Measurements from ENCODE around the gene MGA. TPM values are rescaled to one million over a fixed set of nuclear protein-coding genes. Genes with fewer than 3 reads are reported as not detected.

The MGA gene
- total RNA-seq, 1 experiment from 2014 or later: 19.4 TPM

DNA sequence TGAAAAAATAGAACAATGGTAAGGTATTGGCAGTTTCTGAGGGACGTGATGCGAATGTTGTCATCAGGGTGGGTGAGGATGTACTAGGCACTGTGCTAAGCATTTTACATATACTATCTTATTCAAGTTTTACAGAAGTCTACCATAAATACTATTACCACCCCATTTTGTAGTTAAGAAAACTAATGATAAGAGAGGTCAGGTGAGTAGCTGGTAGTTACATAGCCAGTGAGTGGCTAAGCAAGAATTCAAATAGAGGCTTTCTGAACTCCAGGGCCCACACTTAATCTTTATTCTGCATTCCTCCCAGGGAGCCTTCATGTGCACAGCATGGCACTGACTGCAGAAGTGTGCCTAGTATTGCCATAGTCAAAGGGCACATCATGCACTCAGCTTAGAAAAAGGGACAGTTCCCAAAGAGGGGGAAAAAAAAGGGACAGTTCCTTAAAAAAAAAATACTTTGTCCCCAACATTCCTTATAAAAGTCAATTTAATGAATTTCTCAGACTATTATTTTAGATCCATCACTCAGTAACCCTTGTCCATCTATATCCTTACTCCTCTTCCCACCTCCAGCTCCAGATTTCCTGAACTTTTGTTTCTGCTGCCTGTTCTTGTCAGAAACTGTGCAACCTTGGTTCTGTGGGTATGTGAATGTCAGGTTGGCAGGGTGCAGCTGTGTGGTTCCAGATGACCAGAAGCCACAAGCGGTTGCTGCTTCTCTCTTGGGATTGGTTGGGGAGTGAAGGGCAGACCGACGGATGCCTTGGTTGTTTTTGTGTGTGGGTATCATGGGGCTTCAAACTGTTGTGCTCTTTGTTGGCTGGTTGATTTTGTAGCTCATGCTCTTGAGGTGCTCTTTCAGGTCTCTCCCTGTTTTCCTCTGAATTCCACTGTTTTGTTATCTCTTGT, 122.4 kb downstream of the MGA start:
- no peak for DNase-seq (ENCODE audit: low spot score)

DNA sequence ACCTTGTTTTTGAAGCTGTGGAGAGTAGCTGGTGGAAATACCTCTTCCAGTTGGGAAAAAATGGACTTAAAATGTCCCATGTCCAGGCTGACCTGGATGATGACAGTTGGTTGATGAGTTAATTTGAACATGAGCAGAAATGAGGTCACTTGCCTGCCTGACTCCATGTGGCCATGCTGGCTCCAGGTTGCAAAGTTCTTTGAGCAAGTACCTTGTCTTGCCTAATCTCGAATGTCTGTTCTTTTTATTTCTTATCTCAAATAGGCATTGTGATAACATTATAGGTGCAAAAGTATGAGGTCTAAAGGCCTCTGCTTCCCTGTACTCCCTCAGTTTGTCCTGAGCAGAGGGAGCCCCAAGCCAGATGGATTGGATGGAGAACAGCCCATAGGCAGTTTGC, 123.1 kb downstream of the MGA start:
- no peak for DNase-seq (ENCODE audit: low spot score)

DNA sequence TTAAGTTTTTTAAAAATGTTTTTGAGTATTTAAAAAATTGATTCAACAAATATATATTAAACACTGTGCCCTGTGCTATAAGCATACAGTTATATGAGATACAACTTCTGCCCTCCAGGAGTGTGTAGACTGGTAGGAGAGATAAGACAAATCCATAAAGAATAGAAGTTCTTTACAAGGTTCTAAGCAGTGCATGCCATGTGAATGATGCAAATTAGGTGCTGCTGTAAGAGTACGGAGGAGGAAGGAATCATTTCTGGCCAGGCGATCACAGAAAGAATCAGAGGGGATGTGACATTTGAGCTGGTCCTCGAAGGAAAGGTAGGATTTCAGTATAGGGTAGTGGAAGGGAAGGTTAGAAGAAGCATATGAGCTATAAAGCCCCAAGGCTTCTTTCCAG, 128.1 kb downstream of the MGA start:
- no peak for DNase-seq (ENCODE audit: low spot score)

DNA sequence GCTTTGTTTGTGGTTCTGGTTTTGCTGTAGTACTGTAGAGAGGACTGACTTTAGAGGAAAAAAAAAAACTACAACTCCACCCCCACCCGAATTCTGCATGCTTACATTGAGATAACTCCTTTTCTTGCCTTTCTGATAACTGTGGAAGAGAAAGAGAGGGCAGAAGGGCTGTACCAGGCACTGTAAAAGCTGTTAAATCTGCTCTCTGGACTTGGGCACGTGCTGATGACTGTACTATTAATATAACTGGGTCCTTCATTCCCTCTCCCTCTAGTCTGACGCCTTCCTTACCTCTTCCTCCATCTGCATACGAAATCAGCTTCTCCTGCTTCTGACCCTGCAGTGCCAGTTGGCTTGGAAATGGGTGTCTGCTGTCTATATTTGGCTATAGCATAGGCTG, 129.0 kb downstream of the MGA start:
- DNase-seq (ENCODE audit: low spot score): no peak

DNA sequence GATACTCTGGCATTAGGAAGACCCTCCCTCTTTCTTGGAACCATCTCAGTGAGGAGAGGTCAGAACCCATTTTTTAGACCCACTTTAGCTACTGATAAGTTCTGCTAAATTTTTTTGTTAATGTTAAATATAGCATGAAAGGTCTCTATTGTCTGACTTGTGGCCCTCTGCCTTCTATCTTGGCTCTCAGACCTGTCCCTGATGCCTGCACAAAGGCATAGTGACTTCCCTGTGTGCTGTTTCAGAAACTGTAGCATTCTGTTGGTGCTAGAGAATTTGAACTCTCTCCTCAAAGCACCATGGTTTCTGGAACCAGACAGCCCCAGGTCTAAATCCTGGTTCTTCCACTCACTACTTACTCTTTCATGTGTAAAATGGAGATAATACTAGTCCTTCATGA, 129.5 kb downstream of the MGA start:
- DNase-seq (ENCODE audit: low spot score): no peak

DNA sequence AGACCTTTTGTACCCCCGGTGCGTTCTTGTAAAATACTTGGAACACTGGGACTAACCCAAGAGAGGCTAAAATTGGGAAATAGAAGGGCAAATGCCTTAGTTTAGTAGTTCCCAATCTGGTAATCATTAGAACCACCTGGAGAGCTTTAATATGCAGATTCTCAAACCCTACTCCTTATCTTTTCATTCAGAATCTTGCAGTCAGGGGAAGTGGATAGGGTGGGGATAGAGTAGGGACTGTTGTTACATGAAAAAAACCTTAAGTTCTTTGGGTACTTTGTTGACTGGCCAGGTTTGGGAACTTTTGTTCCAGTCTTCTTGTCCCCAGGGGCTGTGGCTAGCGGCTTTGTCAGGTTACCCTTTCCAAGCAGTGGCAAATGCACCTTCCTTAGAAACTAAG, 130.0 kb downstream of the MGA start:
- no peak for DNase-seq (ENCODE audit: low spot score)

DNA sequence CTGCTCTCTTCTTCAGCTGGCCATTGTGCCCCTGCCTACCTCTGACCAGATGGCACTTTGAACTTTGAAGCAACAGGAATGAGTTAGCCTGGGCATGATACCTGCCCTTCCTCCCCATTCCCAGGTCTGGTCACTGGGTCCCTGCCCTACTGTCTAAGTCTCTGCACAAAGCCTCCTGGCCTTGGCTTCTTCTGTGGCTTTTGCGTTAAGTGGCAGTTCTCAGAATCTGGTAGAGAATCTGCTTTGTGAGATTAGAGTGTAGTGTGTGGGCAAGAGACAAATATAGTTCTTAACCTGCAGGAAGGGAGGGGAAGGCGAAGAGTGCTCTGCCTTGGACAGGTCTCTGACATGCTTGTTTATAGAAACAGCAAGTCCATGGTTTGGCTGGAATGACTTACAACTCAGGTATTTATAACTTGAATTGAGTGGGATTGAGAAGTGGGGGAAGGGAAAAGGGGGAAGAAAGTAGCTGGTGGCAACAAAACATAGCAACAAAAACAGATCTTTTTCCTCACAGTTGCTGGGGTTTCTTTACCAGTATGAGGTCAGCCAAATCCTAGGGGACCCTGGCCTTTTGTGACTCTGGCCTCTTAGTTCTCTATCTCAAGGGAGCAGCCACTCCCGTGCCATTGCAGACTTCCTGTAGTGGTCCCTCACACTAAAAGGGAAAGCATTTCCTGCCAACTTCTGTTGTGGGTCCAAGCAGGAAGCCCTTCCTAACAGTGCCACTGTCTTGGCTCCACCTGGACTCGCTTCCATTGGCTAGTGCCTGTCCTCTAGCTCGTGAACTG, 130.7 kb downstream of the MGA start:
- peak; percentile 54 for DNase-seq (ENCODE audit: low spot score)

DNA sequence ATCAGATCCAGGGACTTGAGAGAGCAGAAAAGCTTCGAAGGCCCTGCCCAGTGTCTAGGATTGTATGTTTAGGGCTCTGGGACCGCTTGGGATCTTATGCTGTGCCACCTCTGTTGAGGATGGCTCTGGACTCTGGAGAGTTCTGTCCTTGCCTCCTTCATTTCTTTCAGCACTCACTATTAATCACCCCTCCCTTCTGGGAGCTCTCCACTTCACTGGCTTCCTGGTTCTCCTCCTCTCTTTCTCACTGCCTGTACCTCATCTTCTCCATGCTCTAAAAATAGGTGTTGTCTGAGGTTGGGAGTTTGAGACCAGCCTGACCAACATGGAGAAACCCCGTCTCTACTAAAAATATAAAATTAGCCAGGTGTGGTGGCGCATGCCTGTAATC, 131.3 kb downstream of the MGA start:
- no peak for DNase-seq (ENCODE audit: low spot score)

DNA sequence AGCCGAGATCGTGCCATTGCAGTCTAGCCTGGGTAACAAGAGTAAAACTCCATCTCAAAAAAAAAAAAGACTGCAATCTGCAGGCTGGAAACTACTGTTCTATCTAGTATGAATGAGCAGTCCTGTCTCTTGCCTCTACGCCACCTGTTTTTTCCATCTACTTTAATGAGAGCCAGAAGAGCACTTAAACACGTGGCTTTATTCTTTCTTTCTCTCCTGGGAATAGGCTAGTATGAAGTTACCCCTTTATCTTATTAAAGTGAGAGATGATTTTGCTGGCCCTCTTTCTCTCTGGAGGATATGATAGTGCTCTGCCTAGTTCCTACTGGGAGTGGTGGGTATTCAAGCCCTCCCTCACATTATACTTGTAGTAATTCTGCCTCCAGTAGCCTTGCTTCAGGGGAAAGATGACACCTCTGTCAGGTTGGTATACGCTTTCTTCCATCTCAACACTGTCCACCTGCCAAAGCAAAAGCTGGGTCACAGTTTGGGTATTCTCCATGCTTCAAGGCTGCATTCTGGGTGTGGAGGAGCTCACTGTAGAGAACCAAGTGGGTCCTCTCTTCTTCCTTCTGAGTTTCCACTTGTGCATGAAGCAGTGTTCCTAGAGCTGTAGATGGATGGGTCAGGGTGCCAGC, 131.9 kb downstream of the MGA start:
- DNase-seq (ENCODE audit: low spot score): no peak

DNA sequence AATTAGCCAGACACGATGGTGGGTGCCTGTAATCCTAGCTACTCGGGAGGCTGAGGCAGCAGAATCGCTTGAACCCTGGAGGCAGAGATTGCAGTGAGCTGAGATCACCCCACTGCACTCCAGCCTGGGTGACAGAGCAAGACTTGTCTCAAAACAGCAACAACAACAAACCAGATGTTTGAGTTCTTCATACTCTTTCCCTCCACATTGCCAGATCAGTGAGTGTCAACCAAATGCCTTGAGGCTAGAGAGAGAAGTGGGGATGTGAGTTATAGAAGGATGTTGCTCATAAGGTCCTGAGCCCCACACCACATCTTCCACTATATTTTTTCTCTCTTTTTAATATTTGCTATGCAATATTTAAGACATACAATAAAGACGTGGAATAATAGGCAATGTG, 133.9 kb downstream of the MGA start:
- DNase-seq (ENCODE audit: low spot score): no peak

DNA sequence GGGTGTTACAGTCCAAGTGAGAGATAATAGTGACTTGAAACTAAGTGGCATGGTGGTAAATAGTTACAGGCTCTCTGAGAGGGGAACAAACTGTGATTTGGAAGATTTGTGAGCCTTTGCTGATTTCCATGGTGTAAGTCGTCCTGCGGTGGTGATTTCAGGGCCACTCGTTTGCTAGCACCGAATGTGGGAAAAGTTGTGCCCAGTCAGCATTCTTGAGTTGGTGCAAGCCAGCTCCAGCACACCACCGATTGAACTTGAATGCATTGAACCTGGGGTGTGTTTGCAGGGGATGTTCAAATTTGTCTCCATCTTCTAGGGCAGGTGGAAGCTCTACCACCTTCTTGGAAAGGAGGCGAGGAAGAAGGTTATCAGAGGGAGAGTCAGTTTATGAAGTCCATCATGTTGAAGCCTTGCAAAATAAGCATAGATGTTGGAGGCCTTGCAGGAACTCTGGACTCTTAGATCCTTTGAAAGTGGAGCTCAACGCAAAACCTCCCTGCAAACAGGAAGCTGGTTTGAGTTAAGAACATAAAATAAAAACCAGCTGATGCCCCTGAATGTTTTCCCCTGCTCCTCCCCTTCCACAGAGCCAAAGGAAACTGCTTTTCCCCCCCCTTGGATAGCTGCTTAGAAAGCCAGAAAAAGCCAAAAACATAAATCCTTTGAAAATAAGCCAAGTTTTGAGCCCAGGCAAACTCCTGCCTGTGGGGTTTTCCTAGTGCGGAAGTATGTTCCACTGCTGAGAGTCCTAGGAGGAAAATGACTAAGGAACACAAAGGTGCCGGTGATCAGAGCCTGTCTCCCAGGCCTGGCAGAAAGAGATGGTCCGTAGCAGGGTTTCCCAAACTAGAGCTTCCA, 136.0 kb downstream of the MGA start:
- no peak for DNase-seq (ENCODE audit: low spot score)

DNA sequence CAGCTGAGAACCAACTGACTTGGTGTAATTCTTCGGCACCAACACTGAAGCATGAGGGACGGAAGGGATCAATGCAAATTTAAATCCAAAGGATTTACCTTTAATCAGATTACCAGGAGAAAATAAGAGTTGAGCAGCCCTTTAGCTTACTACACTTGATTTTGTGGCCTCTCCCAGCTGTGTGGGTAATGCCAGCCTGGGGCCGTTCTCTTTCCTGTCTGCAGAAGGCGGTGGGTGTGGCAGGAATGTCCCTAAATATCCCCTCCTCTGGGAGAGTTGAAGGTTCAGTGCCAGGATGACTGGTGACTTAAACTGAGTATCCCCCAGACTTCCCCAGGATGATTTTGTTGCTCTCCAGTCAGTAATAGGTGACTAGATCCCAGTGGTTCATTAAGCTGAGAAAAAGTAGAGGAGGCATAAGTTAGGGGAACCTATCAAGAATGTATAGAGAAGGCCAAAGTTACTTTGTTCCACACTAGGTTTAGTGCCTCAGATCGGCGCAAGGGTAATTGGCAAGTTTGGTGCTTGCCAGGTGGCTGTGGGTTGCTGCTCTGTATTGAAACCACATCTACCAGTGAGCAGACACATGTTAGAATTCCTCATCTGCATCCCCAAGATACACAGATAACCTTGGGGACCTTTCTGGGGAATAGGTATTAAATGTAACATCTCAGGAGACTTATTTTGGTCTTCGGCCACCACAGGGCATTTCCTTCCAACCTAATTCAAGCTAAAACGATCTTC, 137.2 kb downstream of the MGA start:
- DNase-seq (ENCODE audit: low spot score): no peak

DNA sequence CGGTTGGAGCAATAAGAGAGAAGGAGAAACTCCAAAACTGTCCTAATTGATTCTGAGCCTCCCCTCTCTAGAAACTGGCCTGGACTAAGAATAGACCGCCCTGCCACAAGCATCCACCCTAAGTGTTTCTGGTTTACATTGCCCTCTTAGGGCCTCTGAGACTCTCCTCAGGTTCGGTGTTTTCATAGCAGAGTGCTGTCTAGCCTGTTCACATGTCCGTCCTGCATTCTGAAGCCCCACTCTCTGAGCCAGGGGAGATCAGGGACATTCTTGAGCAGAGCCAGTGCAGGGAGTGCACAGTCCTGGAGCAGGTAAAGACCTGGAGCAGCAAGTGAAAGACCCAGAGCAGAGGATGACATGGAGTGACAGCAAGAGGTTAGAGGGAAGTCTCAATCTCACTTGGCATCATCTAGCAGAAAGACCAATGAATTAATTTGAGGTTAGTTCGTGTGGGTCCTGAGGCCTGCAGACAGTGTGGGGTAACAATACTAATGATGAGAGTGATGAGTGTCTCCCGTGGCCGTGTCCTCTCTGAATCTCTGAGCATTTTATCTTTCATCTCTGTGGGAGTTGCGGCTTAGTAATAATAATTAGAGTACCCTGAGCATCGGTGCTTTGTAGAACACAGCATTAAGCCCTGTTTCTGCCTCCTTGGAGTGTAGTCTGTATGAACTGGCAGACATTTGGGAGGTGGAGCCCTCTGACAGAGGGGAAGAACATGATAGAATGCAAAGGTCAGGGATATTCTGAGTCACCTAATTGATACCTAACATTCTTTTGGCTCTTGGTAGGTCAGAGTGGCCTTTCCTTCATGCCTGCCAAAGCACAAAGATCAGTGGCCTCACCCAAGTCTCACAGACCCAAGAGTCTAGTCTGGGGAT, 138.6 kb downstream of the MGA start:
- DNase-seq (ENCODE audit: low spot score): no peak

DNA sequence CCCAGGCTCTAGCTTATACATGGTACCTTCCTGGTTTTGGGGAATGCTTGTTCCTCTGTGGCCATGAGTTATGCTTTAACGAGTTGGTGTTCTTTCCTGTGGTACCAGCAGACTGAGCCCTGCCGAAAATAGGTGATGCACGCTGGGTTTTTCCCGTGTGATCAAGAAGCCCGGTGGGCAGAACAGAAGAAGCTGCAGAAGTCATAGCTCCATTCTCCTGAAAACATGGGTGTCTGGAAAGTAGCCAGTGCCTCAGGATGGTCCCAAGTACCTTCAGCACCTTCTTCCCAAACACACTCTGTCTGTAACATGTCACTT, 139.2 kb downstream of the MGA start:
- no peak for DNase-seq (ENCODE audit: low spot score)

DNA sequence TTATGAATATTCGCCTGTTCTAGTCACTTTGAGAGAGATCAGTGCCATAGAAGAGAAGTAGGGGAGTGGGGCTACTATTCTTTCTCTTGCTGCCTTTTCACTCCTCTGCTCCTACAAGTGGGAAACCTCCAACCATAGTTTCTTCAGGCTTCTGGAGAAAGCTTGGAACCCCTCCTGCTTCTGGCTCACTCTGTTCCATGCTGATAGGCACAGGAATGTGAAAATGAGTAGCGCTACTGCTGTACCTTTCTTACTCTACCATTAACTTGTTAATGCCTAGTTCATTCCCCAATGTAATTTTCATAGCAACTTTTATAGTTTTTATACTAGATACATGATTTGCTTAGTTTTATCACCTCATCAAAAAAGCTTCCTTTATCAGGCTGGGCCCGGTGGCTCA, 141.0 kb downstream of the MGA start:
- DNase-seq (ENCODE audit: low spot score): no peak

DNA sequence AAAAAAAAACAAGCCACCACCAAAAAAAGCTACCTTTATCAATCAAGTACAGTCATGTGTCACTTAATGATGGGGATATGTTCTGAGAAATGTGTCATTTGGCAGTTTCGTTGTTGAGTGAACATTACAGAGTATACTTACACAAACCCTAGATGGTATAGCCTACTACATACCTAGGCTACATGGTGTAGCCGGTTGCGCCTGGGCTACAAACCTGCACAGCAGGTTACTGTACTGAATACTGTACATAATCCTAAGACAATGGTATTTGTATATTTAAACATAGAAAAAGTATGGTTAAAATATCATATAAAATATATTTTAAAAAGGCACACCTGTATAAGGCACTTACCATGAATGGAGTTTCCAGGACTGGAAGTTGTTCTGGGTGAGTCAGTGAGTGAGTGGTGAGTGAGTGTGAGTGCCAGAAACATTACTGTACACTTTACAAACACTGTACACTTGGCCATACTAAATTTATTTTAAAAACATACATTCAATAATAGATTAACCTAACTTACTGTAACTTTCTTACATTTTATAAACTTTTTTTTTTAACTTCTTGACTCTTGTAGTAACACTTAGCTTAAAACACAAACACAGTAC, 141.7 kb downstream of the MGA start:
- DNase-seq (ENCODE audit: low spot score): no peak

DNA sequence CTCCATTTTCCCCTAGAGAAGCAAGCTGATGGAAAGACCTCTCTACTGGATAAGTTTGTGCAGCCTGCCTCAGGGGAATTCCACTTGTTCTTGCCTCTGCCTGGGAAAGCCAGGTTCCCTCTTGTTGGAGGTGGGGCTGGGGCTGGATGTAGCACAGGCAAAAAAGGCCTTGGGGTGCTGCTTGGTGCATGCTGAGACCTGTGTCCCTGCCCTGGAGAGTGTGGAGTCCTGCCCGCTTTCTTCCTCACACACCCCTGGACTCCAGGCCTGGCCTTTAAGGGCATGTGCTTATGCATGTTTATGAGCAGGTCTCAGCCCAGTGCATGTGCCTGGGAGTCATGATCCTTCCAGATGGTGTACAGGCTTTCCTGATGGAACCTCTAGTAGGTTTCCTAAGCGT, 144.2 kb downstream of the MGA start:
- DNase-seq (ENCODE audit: low spot score): no peak

DNA sequence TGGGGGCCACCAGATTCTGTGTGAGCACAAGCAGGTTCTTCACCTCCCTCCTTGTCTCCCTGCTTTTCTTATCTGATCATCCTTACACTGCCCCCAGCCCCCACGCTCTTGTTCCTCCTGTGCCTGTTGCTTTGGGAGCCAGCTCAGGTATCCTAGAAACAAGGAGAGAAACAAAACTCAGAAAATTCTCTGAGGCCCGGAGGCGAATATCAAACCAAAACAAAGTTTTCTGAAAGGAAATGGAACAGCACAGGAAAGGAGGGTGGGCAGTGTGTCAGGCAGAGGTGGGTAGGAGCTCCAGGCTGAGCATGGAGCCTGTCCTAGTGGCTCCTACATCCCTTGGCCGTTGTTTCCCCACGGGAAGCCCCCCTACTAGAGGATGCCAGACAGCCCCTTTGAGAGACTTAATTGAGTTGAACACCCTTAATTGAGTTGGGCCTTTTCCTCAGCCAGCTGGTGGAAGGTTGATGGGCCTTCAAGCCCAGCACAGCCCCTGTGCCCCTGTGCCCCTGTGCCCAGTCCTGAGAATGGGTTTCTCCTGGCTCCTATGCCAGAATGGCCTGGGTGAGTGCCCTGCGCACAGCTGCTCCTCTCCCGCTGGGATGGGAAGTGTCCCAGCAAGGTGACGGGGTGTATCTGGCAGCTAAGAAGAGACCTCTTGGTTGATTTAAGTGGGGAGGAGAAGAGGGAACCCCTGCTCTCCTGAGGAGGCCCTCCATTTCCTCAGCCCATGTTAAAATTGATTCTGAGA, 144.9 kb downstream of the MGA start:
- no peak for DNase-seq (ENCODE audit: low spot score)

DNA sequence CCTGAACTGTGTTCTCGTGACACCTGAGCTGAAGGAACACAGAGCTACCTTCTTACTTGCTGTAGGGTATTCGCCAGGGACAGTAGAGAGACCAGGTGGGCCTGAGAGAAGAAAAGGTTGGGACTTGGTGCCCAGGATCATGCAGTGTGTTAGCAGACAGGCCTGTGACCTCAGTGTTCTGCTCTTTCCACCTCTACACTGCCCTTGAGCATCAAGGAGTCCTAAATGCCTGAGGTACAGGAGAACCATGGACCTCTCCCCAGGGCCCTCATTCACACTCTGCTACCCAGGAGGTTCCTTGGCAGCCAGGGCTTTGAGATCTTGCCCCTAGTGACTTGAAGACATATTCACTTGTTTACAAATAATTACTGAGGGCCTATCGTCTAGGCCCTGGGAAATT, 145.5 kb downstream of the MGA start:
- DNase-seq (ENCODE audit: low spot score): no peak

Data from H4 (cell line).